H9 (cell line): Measurements from ENCODE around the gene MYO18B. TPM values are rescaled to one million over a fixed set of nuclear protein-coding genes. Genes with fewer than 3 reads are reported as not detected.

Experiments
- DNase-seq: peaks from one replicate; pipeline ENCODE4 v3.0.0-alpha.2; 2017
- H2AFZ ChIP-seq: one replicate; pipeline ENCODE4 v1.6.1; 2013; ENCODE audit warnings: mild to moderate bottlenecking, low read length, control low read depth, moderate library complexity
- H2AK5ac ChIP-seq: 2 replicates; pipeline ENCODE4 v1.6.1; 2013; ENCODE audit warnings: low read length, control low read depth, mixed read lengths; ENCODE audit not compliant: insufficient read length
- H2BK120ac ChIP-seq: one replicate; pipeline ENCODE4 v1.6.1; 2013; ENCODE audit warnings: low read depth, mild to moderate bottlenecking, low read length, control low read depth, inconsistent platforms; ENCODE audit not compliant: poor library complexity, severe bottlenecking
- H2BK12ac ChIP-seq: 2 replicates; pipeline ENCODE4 v1.6.1; 2013; ENCODE audit warnings: low read length, control low read depth, mixed read lengths, low read depth; ENCODE audit not compliant: insufficient read length
- H2BK15ac ChIP-seq: 2 replicates; pipeline ENCODE4 v1.6.1; 2013; ENCODE audit warnings: low read depth, low read length, control low read depth
- H2BK20ac ChIP-seq: one replicate; pipeline ENCODE4 v1.6.1; 2013; ENCODE audit warnings: low read depth, mild to moderate bottlenecking, low read length, control low read depth, inconsistent platforms; ENCODE audit not compliant: poor library complexity, severe bottlenecking
- H2BK5ac ChIP-seq: 2 replicates; pipeline ENCODE4 v1.6.1; 2013; ENCODE audit warnings: low read length, control low read depth, mixed read lengths; ENCODE audit not compliant: insufficient read length
- H3K14ac ChIP-seq: 2 replicates; pipeline ENCODE4 v1.6.1; 2013; ENCODE audit warnings: low read length, control low read depth; ENCODE audit not compliant: insufficient read depth
- H3K18ac ChIP-seq: 2 replicates; pipeline ENCODE4 v1.6.1; 2013; ENCODE audit warnings: low read depth, mild to moderate bottlenecking, mixed read lengths, low read length, control low read depth; ENCODE audit not compliant: insufficient read length
- H3K23ac ChIP-seq: 2 replicates; pipeline ENCODE4 v1.6.1; 2013; ENCODE audit warnings: low read length, control low read depth, mixed read lengths, low read depth; ENCODE audit not compliant: insufficient read length
- H3K23me2 ChIP-seq: 2 replicates; pipeline ENCODE4 v1.6.1; 2013; ENCODE audit warnings: low read depth, mild to moderate bottlenecking, mixed read lengths, low read length, control low read depth; ENCODE audit not compliant: insufficient read length, poor library complexity, severe bottlenecking
- H3K27ac ChIP-seq: 2 replicates; pipeline ENCODE4 v1.5.1; 2013; ENCODE audit warnings: low read length, control low read depth, mixed read lengths, low read depth; ENCODE audit not compliant: insufficient read length
- H3K27me3 ChIP-seq: 2 replicates; pipeline ENCODE4 v1.6.1; 2013; ENCODE audit warnings: low read length, control low read depth, inconsistent platforms; ENCODE audit not compliant: insufficient read depth
- H3K4ac ChIP-seq: 2 replicates; pipeline ENCODE4 v1.6.1; 2013; ENCODE audit warnings: low read depth, mild to moderate bottlenecking, control low read depth, inconsistent platforms, low read length, moderate library complexity
- H3K4me1 ChIP-seq: 2 replicates; pipeline ENCODE4 v1.6.1; 2013; ENCODE audit warnings: low read length, control low read depth, inconsistent platforms; ENCODE audit not compliant: insufficient read depth
- H3K4me2 ChIP-seq: 2 replicates; pipeline ENCODE4 v1.6.1; 2013; ENCODE audit warnings: low read length, control low read depth, mixed read lengths; ENCODE audit not compliant: insufficient read length, insufficient read depth
- H3K56ac ChIP-seq: 2 replicates; pipeline ENCODE4 v1.6.1; 2013; ENCODE audit warnings: low read depth, mild to moderate bottlenecking, mixed read lengths, low read length, control low read depth; ENCODE audit not compliant: insufficient read length
- H3K79me1 ChIP-seq: 2 replicates; pipeline ENCODE4 v1.6.1; 2013; ENCODE audit warnings: low read depth, mild to moderate bottlenecking, moderate library complexity, low read length, control low read depth, inconsistent platforms; ENCODE audit not compliant: insufficient read depth, poor library complexity, severe bottlenecking
- H3K79me2 ChIP-seq: 2 replicates; pipeline ENCODE4 v1.6.1; 2013; ENCODE audit warnings: low read length, control low read depth, inconsistent platforms; ENCODE audit not compliant: insufficient read depth
- H3K9ac ChIP-seq: 2 replicates; pipeline ENCODE4 v1.6.1; 2013; ENCODE audit warnings: low read length, control low read depth, mixed read lengths; ENCODE audit not compliant: insufficient read length; ENCODE audit errors: extremely low read depth
- H3K9me3 ChIP-seq: one replicate; pipeline ENCODE4 v1.6.1; 2013; ENCODE audit warnings: low read depth, low read length, inconsistent platforms; ENCODE audit not compliant: control insufficient read depth
- H3T11ph ChIP-seq: one replicate; pipeline ENCODE4 v1.6.1; 2013; ENCODE audit warnings: mild to moderate bottlenecking, low read length, control low read depth, inconsistent platforms
- H4K20me1 ChIP-seq: one replicate; pipeline ENCODE4 v1.6.1; 2013; ENCODE audit not compliant: control insufficient read depth, insufficient read length, insufficient read depth
- H4K5ac ChIP-seq: 2 replicates; pipeline ENCODE4 v1.6.1; 2013; ENCODE audit warnings: low read depth, mild to moderate bottlenecking, mixed read lengths, low read length, control low read depth; ENCODE audit not compliant: insufficient read length
- H4K8ac ChIP-seq: replicated peaks from 2 replicates; pipeline ENCODE4 v1.6.1; 2013; ENCODE audit warnings: low read length, control low read depth, mixed read lengths, low read depth; ENCODE audit not compliant: insufficient read length
- H4K91ac ChIP-seq: 2 replicates; pipeline ENCODE4 v1.6.1; 2013; ENCODE audit warnings: low read depth, mild to moderate bottlenecking, moderate library complexity, mixed read lengths, low read length, control low read depth; ENCODE audit not compliant: insufficient read length
- H3K27ac Mint-ChIP-seq, 3 experiments: 2 replicates in 2 of 3; 3 replicates in 1 of 3; pipeline ENCODE4 v1.8.0; 2020 to 2021; ENCODE audit warnings: mixed read lengths in 3 of 3, mild to moderate bottlenecking in 1 of 3, moderate library complexity in 1 of 3
- H3K27me3 Mint-ChIP-seq: 2 replicates; pipeline ENCODE4 v1.8.0; 2021; ENCODE audit warnings: low read depth, mild to moderate bottlenecking, moderate library complexity, mixed read lengths
- H3K36me3 Mint-ChIP-seq, 3 experiments: 2 replicates in 2 of 3; 3 replicates in 1 of 3; pipeline ENCODE4 v1.8.0; 2020 to 2021; ENCODE audit warnings: low read depth in 3 of 3, mixed read lengths in 3 of 3; ENCODE audit not compliant: insufficient read depth in 1 of 3
- H3K4me1 Mint-ChIP-seq, 2 experiments: 2 replicates each; pipeline ENCODE4 v1.8.0; 2020; ENCODE audit warnings: mixed read lengths in 2 of 2
- H3K4me3 Mint-ChIP-seq, 2 experiments: 2 replicates in 1 of 2; 3 replicates in 1 of 2; pipeline ENCODE4 v1.8.0; 2020 to 2021; ENCODE audit warnings: mild to moderate bottlenecking in 2 of 2, mixed read lengths in 2 of 2, moderate library complexity in 1 of 2
- H3K9me3 Mint-ChIP-seq, 2 experiments: 2 replicates in 1 of 2; 3 replicates in 1 of 2; pipeline ENCODE4 v1.8.0; 2020; ENCODE audit warnings: mild to moderate bottlenecking in 2 of 2, mixed read lengths in 2 of 2, moderate library complexity in 1 of 2
- WGBS: extraction: QIAGEN DNeasy Blood & Tissue Kit; methylation state at CpG from one replicate; pipeline ENCODE4 v1.1.7; 2013; ENCODE audit warnings: missing lambda C conversion rate, low lambda C conversion rate, mixed read lengths; ENCODE audit not compliant: insufficient read length; ENCODE audit errors: extremely low coverage; 5-methylcytosine and 5-hydroxymethylcytosine counted together
- total RNA-seq: library from RNA; stranded (reverse); gene quantifications from 2 replicates; pipeline ENCODE4 v1.2.1, GENCODE V29; 2021
- TF ChIP-seq, protein P1 (sequence below): fragments of 200-600 bp; sonication (generic); conservative IDR thresholded peaks from 3 replicates; pipeline ENCODE4 v1.8.0; 2021; ENCODE audit warnings: antibody characterized with exemption, mild to moderate bottlenecking

The MYO18B gene
- total RNA-seq, 1 experiment from 2014 or later, result 0.46 TPM

DNA sequence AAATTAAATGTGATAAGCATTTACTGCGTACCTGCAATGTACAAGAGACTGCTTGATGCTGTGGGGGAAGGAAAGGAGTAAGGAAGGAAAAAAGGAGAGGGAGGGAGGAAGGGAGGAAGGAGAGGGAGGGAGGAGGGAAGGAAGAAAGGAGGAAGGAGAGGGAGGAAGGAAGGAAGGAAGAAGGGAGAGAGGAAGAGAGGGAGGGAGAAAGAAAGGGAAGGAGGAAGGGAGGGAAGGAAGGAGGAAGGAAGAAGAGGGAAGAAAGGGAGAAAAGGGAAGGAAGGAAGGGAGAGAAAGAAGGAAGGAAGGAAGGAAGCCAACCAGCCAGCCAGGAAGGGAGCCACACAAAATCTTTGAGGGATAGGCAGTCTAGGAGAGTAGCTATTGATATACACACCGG lies 44.0 kb upstream of the MYO18B start:
- Histone ChIP-seq H3K56ac (no peak overlapping the region), H3K23me2 (no peaks in the 10 kb centered on the region), H2BK15ac (no peak overlapping the region), H3K23ac (no peak overlapping the region), H4K5ac (no peak overlapping the region), H3K27me3 (no peaks in the 10 kb centered on the region), H3K4ac (no peak overlapping the region), H2AFZ (no peak overlapping the region), H2BK120ac (no peak overlapping the region), H3K4me1 (peaks cover 2% of the 10 kb centered on the region; the same call in 1 of the 2 replicates), H4K8ac (no peak overlapping the region), H2BK20ac (no peak overlapping the region), H3K9ac (no peak overlapping the region), H3K9me3 (no peaks in the 10 kb centered on the region), H4K20me1 (no peaks in the 10 kb centered on the region), H3K27ac (no peak overlapping the region), H3K14ac (no peak overlapping the region), H2BK12ac (no peak overlapping the region), H3K4me2 (no peak overlapping the region), H3K79me1 (no peaks in the 10 kb centered on the region), H4K91ac (no peak overlapping the region), H2AK5ac (no peak overlapping the region), H3K79me2 (no peaks in the 10 kb centered on the region), H2BK5ac (no peak overlapping the region), H3T11ph (no peak overlapping the region), H3K18ac (no peak overlapping the region)
- no peak overlapping the region for H3K4me3 Mint-ChIP-seq
- H3K4me1 Mint-ChIP-seq, result peaks cover 6 to 11% of the 10 kb centered on the region in 2 experiments; a peak in 3 of 4 replicates
- peak overlapping the region in 1 of 3 experiments; percentile 32; a peak in 1 of 7 replicates for H3K27ac Mint-ChIP-seq
- H3K9me3 Mint-ChIP-seq, result no peaks in the 10 kb centered on the region
- no CpG with 5 or more reads among the region's 2 CpGs for WGBS
- TF ChIP-seq, protein P1, sequence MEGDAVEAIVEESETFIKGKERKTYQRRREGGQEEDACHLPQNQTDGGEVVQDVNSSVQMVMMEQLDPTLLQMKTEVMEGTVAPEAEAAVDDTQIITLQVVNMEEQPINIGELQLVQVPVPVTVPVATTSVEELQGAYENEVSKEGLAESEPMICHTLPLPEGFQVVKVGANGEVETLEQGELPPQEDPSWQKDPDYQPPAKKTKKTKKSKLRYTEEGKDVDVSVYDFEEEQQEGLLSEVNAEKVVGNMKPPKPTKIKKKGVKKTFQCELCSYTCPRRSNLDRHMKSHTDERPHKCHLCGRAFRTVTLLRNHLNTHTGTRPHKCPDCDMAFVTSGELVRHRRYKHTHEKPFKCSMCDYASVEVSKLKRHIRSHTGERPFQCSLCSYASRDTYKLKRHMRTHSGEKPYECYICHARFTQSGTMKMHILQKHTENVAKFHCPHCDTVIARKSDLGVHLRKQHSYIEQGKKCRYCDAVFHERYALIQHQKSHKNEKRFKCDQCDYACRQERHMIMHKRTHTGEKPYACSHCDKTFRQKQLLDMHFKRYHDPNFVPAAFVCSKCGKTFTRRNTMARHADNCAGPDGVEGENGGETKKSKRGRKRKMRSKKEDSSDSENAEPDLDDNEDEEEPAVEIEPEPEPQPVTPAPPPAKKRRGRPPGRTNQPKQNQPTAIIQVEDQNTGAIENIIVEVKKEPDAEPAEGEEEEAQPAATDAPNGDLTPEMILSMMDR, result no peak
- no peak for DNase-seq
- H3K27me3 Mint-ChIP-seq, result no peaks in the 10 kb centered on the region
- peaks cover 2 to 23% (median 15%) of the 10 kb centered on the region in 3 experiments; a peak in 6 of 7 replicates for H3K36me3 Mint-ChIP-seq
